ENCODE data around the gene DEPDC5. TPM values are rescaled to one million over a fixed set of nuclear protein-coding genes. Genes with fewer than 3 reads are reported as not detected.

DEPDC5 gene
- total and polyA plus RNA-seq, 9 of the 15 experiments (the other 6 are each of a cell fraction or from before 2014, with no cell fraction given): 2.3 to 12.3 (median 10.7) TPM

DNA sequence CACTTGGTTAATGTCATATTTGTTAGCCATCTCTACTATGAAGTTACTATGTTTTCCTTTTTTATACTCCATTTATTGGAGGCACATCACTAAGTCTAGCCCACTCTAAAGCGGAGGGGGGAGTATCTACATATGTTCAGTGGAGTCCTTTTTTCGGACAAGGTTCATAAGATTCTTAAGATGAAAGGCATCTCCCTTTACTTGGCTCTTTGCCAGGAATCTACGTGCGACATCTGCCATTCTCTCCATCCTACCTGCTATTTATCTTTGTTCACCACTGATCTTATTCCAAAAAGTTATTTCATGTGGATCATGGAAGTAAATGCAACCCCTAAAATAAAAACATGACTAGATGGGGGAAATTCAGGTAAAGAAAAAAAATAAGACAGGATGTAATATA lies 113.1 kb downstream of the DEPDC5 start:
- no peak overlapping the region for H3K27ac ChIP-seq (ENCODE audit: extremely low read depth, low read depth, low read length)
- 42% methylated on average over 4 of the region's 4 CpGs for WGBS (ENCODE audit: insufficient coverage, low coverage, missing lambda C conversion rate)
- CTCF ChIA-PET (ENCODE audit: low intra/inter-chr PET ratio): interaction anchor here (0.5 kb wide), 1 partner anchor 104 kb away, joined by 4 read pairs; no protein-coding TSS in a partner anchor
- in situ Hi-C loops (cut with MboI) (no loop called here), intact Hi-C loops (cut with micrococcal nuclease) (no loop called here)
- H3K4me2 ChIP-seq (ENCODE audit: insufficient read depth, low read length): peak overlapping the region; percentile 37
- FAIRE-seq (no peak), ATAC-seq (no peak), DNase-seq (ENCODE audit: extremely low read depth in 1 of 4, low spot score in 3 of 4) (peak in 3 of 4 experiments; percentile 20 to 26 (median 22))
- peaks cover 0 to 16% of the 10 kb centered on the region in 2 experiments; a peak in 3 of 5 replicates for H3K4me1 ChIP-seq (replicated peaks in 1 of 2; ENCODE audit: control insufficient read depth in 2 of 2, insufficient read depth in 2 of 2, low read length in 2 of 2)
- no TSS peak for BruUV-seq (replicated peaks)
- peaks cover 13% of the 10 kb centered on the region; the same call in 1 of the 3 replicates for H3K36me3 ChIP-seq (ENCODE audit: control insufficient read depth, insufficient read depth, low read length)
- H3K4me3 ChIP-seq: no peak overlapping the region
- no peaks in the 10 kb centered on the region for H3K27me3 ChIP-seq (ENCODE audit: control insufficient read depth in 2 of 2, insufficient read depth in 2 of 2, low read length in 2 of 2)
- no peaks in the 10 kb centered on the region for H3K9me3 ChIP-seq (replicated peaks; ENCODE audit: control insufficient read depth, insufficient read depth, low read depth, low read length)
- H3K79me2 ChIP-seq (ENCODE audit: control insufficient read depth, insufficient read depth, low read length): no peaks in the 10 kb centered on the region
- POLR2A ChIA-PET: interaction anchor here (1.2 kb wide), 1 partner anchor 10 kb away, joined by 3 read pairs; no protein-coding TSS in a partner anchor
- TF ChIP-seq, protein P1, sequence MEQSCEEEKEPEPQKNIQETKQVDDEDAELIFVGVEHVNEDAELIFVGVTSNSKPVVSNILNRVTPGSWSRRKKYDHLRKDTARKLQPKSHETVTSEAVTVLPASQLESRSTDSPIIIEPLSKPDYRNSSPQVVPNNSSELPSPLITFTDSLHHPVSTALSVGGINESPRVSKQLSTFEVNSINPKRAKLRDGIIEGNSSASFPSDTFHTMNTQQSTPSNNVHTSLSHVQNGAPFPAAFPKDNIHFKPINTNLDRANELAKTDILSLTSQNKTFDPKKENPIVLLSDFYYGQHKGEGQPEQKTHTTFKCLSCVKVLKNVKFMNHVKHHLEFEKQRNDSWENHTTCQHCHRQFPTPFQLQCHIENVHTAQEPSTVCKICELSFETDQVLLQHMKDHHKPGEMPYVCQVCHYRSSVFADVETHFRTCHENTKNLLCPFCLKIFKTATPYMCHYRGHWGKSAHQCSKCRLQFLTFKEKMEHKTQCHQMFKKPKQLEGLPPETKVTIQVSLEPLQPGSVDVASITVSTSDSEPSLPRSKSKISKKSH (CRISPR knock-in tag; IDR thresholded peaks at IDR 0.05): no peak
- TF ChIP-seq NFIX (CRISPR knock-in tag; IDR thresholded peaks at IDR 0.05; ENCODE audit: low read depth) (peak; percentile 91), ZNF76 (CRISPR knock-in tag; IDR thresholded peaks at IDR 0.05; ENCODE audit: borderline replicate concordance) (no peak), RBM39 (optimal IDR thresholded peaks at IDR 0.05; ENCODE audit: low read depth, low read length) (no peak), NCOA4 (IDR thresholded peaks at IDR 0.05; ENCODE audit: partially characterized antibody) (no peak), NFIC (IDR thresholded peaks at IDR 0.05) (peak; percentile 99), RHOXF2B (CRISPR knock-in tag; conservative IDR thresholded peaks at IDR 0.05) (no peak), L3MBTL2 (IDR thresholded peaks at IDR 0.05) (no peak), DMBX1 (CRISPR knock-in tag; IDR thresholded peaks at IDR 0.05; ENCODE audit: borderline replicate concordance) (no peak), MAFG (tag; conservative IDR thresholded peaks at IDR 0.05) (no peak), CBFA2T2 (conservative IDR thresholded peaks at IDR 0.05) (no peak), RBFOX2 (IDR thresholded peaks at IDR 0.05; ENCODE audit: low read depth, low read length) (no peak), ILF3 (IDR thresholded peaks at IDR 0.05; ENCODE audit: borderline replicate concordance) (no peak), CHCHD3 (CRISPR knock-in tag; IDR thresholded peaks at IDR 0.05) (no peak), PHB2 (IDR thresholded peaks at IDR 0.05; ENCODE audit: low read depth) (no peak), ZSCAN29 (IDR thresholded peaks at IDR 0.05) (no peak)
- TF ChIP-seq, protein P2, sequence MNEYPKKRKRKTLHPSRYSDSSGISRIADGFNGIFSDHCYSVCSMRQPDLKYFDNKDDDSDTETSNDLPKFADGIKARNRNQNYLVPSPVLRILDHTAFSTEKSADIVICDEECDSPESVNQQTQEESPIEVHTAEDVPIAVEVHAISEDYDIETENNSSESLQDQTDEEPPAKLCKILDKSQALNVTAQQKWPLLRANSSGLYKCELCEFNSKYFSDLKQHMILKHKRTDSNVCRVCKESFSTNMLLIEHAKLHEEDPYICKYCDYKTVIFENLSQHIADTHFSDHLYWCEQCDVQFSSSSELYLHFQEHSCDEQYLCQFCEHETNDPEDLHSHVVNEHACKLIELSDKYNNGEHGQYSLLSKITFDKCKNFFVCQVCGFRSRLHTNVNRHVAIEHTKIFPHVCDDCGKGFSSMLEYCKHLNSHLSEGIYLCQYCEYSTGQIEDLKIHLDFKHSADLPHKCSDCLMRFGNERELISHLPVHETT (CRISPR knock-in tag; conservative IDR thresholded peaks at IDR 0.05 in 1 of 2, IDR thresholded peaks at IDR 0.05 in 1 of 2): no peak
- TF ChIP-seq, protein P3, sequence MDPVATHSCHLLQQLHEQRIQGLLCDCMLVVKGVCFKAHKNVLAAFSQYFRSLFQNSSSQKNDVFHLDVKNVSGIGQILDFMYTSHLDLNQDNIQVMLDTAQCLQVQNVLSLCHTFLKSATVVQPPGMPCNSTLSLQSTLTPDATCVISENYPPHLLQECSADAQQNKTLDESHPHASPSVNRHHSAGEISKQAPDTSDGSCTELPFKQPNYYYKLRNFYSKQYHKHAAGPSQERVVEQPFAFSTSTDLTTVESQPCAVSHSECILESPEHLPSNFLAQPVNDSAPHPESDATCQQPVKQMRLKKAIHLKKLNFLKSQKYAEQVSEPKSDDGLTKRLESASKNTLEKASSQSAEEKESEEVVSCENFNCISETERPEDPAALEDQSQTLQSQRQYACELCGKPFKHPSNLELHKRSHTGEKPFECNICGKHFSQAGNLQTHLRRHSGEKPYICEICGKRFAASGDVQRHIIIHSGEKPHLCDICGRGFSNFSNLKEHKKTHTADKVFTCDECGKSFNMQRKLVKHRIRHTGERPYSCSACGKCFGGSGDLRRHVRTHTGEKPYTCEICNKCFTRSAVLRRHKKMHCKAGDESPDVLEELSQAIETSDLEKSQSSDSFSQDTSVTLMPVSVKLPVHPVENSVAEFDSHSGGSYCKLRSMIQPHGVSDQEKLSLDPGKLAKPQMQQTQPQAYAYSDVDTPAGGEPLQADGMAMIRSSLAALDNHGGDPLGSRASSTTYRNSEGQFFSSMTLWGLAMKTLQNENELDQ (CRISPR knock-in tag; IDR thresholded peaks at IDR 0.05; ENCODE audit: borderline replicate concordance): no peak
- no peaks in the 10 kb centered on the region for H4K20me1 ChIP-seq (replicated peaks; ENCODE audit: control insufficient read depth, insufficient read depth, low read length)
- no peaks in the 10 kb centered on the region for H3K9me1 ChIP-seq (ENCODE audit: control insufficient read depth, insufficient read depth, low read length)
- H3K9ac ChIP-seq (ENCODE audit: insufficient read depth in 1 of 2, low read depth in 2 of 2, low read length in 2 of 2): peak overlapping the region in 1 of 2 experiments; percentile 34; a peak in 1 of 4 replicates
- no peak overlapping the region for H2AFZ ChIP-seq (ENCODE audit: low read depth, low read length)

Measured in K562 (cell line).